IMR-90 (cell line): ENCODE results near the gene ZYG11B.
A peak's percentile ranks its signal among the peaks of the same experiment; 100 is the strongest.

Experiments
- BHLHE40 ChIP-seq: fragments of 150-350 bp; IDR thresholded peaks from 2 replicates; pipeline ENCODE4 v1.6.1; 2016; ENCODE audit warnings: mild to moderate bottlenecking, low read depth, low read length
- CEBPB ChIP-seq: IDR thresholded peaks from 2 replicates; pipeline ENCODE4 v1.6.1; 2012; ENCODE audit warnings: low read depth, low read length, improper control_type of control experiment
- CHD1 ChIP-seq: IDR thresholded peaks from 2 replicates; pipeline ENCODE4 v1.6.1; 2012; ENCODE audit warnings: low read depth, low read length, improper control_type of control experiment
- MAZ ChIP-seq: IDR thresholded peaks from 2 replicates; pipeline ENCODE4 v1.6.1; 2012; ENCODE audit warnings: low read depth, mild to moderate bottlenecking, low read length, improper control_type of control experiment, moderate library complexity, borderline replicate concordance
- POLR2A ChIP-seq: IDR thresholded peaks from 2 replicates; pipeline ENCODE4 v1.6.1; 2012; ENCODE audit warnings: mild to moderate bottlenecking, low read depth, low read length
- RAD21 ChIP-seq: IDR thresholded peaks from 2 replicates; pipeline ENCODE4 v1.6.1; 2012; ENCODE audit warnings: low read length, improper control_type of control experiment
- TF ChIP-seq, protein P1 (sequence below): conservative IDR thresholded peaks from 2 replicates; pipeline ENCODE4 v1.5.1; 2012; ENCODE audit warnings: mild to moderate bottlenecking, low read depth, low read length, improper control_type of control experiment

DNA sequence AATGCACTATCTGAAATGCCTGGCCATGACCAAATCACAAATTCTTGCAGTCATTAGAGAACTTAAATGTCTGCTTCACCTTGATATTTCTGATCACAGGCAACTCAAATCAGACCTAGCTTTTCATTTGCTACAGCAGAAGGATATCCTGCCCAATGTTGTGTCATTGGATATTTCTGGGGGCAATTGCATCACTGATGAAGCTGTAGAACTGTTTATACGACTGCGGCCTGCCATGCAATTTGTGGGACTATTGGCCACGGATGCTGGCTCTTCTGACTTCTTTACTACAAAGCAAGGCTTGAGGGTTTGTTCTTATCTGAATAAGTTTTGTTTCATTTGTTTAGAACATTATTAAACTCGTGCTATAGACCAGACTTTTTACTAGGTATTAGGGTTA lies 131.2 kb downstream of the ZYG11B start:
- TF ChIP-seq POLR2A (no peak), RAD21 (no peak), MAZ (no peak), CHD1 (no peak), BHLHE40 (no peak), CEBPB (0 out of 2 replicates have a peak, but pooled peaks have one; percentile 33)
- TF ChIP-seq, protein P1, sequence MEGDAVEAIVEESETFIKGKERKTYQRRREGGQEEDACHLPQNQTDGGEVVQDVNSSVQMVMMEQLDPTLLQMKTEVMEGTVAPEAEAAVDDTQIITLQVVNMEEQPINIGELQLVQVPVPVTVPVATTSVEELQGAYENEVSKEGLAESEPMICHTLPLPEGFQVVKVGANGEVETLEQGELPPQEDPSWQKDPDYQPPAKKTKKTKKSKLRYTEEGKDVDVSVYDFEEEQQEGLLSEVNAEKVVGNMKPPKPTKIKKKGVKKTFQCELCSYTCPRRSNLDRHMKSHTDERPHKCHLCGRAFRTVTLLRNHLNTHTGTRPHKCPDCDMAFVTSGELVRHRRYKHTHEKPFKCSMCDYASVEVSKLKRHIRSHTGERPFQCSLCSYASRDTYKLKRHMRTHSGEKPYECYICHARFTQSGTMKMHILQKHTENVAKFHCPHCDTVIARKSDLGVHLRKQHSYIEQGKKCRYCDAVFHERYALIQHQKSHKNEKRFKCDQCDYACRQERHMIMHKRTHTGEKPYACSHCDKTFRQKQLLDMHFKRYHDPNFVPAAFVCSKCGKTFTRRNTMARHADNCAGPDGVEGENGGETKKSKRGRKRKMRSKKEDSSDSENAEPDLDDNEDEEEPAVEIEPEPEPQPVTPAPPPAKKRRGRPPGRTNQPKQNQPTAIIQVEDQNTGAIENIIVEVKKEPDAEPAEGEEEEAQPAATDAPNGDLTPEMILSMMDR: no peak
